ENCODE measurements around the gene DDX39B.

The DDX39B gene

DNA sequence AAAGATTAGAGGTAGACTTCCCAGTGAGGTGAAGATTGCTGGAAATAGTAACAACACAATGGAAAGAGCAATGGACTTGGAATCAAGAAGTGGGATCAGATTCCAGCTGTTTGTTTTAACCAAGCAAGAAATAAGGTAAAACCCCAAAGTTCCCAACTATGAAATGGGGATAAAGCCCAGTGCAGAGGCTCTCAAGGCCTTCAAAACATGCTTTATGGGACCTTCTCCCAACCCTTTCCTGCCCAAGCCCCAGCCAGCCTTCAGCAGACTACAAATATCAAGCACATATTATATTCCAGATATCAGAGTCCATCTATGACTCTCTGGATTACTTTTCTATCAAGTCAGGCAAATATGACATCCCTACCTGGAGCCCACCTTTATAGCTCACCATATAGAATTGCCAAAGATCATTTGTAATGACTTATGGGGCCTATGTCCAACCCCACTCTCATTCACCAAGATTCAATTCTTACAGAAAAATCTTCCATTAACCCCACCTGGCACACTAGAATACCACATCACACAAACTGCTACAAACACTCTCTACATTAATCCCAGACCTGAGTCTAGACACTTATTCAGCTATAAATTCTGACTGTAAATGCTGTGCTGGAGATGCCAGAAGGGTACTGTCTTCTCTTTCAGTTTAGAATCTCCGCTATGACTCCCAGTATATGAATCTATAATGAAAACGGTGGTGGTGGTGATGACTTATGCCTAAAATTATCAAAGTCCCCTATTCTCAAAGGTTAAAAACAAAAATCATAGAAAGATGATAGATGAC is 6.1 kb downstream of the DDX39B start:
- H3K36me3 ChIP-seq (ENCODE audit: control insufficient read depth, low read length), result peaks cover 98% of the 10 kb centered on the region
- no peak overlapping the region for H3K4me3 ChIP-seq (ENCODE audit: low read length)
- peaks cover 73% of the 10 kb centered on the region for H3K79me2 ChIP-seq (ENCODE audit: control insufficient read depth, low read length)
- no peaks in the 10 kb centered on the region for H3K9me3 ChIP-seq (ENCODE audit: control insufficient read depth, insufficient read depth, low read length)
- H3K4me1 ChIP-seq (ENCODE audit: control insufficient read depth, low read length), result peaks cover 28% of the 10 kb centered on the region
- peaks cover 41% of the 10 kb centered on the region for H3F3A ChIP-seq (ENCODE audit: control insufficient read depth, insufficient read depth)
- TF ChIP-seq, protein P1, sequence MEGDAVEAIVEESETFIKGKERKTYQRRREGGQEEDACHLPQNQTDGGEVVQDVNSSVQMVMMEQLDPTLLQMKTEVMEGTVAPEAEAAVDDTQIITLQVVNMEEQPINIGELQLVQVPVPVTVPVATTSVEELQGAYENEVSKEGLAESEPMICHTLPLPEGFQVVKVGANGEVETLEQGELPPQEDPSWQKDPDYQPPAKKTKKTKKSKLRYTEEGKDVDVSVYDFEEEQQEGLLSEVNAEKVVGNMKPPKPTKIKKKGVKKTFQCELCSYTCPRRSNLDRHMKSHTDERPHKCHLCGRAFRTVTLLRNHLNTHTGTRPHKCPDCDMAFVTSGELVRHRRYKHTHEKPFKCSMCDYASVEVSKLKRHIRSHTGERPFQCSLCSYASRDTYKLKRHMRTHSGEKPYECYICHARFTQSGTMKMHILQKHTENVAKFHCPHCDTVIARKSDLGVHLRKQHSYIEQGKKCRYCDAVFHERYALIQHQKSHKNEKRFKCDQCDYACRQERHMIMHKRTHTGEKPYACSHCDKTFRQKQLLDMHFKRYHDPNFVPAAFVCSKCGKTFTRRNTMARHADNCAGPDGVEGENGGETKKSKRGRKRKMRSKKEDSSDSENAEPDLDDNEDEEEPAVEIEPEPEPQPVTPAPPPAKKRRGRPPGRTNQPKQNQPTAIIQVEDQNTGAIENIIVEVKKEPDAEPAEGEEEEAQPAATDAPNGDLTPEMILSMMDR (IDR thresholded peaks at IDR 0.05; ENCODE audit: low read depth, low read length, poor library complexity, severe bottlenecking), result no peak
- no peak for TF ChIP-seq EZH2phosphoT487 (IDR thresholded peaks at IDR 0.05; ENCODE audit: borderline replicate concordance, low read length)
- peaks cover 56% of the 10 kb centered on the region for H4K20me1 ChIP-seq (ENCODE audit: control insufficient read depth, insufficient read depth, low read depth, low read length)
- no peak overlapping the region for H3K4me2 ChIP-seq (ENCODE audit: low read length)
- H3K27ac ChIP-seq (ENCODE audit: low read depth, low read length), result no peak overlapping the region
- no peaks in the 10 kb centered on the region for H3K9me2 ChIP-seq (replicated peaks; ENCODE audit: control insufficient read depth, low read length)
- no peaks in the 10 kb centered on the region for H3K27me3 ChIP-seq (ENCODE audit: control insufficient read depth, low read length)

DNA sequence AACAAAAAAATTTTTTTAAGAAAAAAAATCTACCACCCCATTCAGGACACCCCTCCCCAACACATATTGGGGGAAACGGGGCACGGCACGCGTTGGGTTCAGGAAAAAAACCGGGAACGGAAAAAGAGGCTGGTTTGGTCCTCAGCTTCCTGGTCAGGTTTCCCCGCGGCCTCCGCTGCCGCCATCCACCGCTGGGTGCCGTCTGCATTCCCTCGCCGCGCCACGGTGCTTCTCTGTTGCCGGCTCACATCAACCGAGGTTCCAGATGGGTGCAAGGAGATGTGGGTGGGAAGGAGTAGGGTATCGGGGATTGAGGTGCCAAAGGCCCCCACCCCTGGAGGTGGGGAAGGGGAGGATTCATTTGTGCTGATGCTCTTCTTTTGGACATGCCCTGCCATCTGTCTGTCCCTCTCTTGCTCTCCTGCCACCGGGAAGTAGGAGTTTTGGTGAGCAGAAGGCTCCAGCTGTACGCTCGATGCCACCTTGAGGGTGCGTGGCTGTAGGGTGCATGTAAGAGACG is 7.2 kb downstream of the DDX39B start:
- peaks cover 17% of the 10 kb centered on the region for H3K4me1 ChIP-seq (ENCODE audit: control insufficient read depth, low read length)
- peaks cover 47% of the 10 kb centered on the region for H3F3A ChIP-seq (ENCODE audit: control insufficient read depth, insufficient read depth)
- no peak for TF ChIP-seq EZH2phosphoT487 (IDR thresholded peaks at IDR 0.05; ENCODE audit: borderline replicate concordance, low read length)
- TF ChIP-seq, protein P1 (IDR thresholded peaks at IDR 0.05; ENCODE audit: low read depth, low read length, poor library complexity, severe bottlenecking), result no peak
- no peaks in the 10 kb centered on the region for H3K27me3 ChIP-seq (ENCODE audit: control insufficient read depth, low read length)
- H3K9me2 ChIP-seq (replicated peaks; ENCODE audit: control insufficient read depth, low read length), result no peaks in the 10 kb centered on the region
- H3K4me2 ChIP-seq (ENCODE audit: low read length), result no peak overlapping the region
- H3K27ac ChIP-seq (ENCODE audit: low read depth, low read length), result no peak overlapping the region
- H4K20me1 ChIP-seq (ENCODE audit: control insufficient read depth, insufficient read depth, low read depth, low read length), result peaks cover 47% of the 10 kb centered on the region
- H3K9me3 ChIP-seq (ENCODE audit: control insufficient read depth, insufficient read depth, low read length), result no peaks in the 10 kb centered on the region
- H3K36me3 ChIP-seq (ENCODE audit: control insufficient read depth, low read length), result peaks cover 98% of the 10 kb centered on the region
- H3K4me3 ChIP-seq (ENCODE audit: low read length), result no peak overlapping the region
- peaks cover 62% of the 10 kb centered on the region for H3K79me2 ChIP-seq (ENCODE audit: control insufficient read depth, low read length)

DNA sequence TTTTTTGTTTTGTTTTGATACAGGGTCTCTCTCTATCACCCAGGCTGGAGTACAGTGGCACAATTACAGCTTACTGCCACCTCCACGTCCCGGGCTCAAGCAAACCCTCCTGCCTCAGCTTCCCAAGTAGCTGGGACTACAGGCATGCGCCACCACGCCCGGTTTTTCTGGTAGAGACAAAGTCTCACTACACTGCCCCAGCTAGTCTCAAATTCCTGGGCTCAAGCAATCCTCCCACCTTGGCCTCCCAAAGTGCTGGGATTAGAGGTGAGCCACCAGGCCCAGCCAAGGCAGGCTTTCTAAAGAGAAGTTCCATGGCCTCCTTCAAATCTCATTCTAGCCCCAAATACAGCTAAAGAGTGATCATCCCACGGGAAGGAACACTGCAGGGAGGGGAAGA is 7.8 kb downstream of the DDX39B start:
- Histone ChIP-seq H3K4me3 (ENCODE audit: low read length) (no peak overlapping the region), H4K20me1 (ENCODE audit: control insufficient read depth, insufficient read depth, low read depth, low read length) (peaks cover 41% of the 10 kb centered on the region), H3K4me2 (ENCODE audit: low read length) (no peak overlapping the region), H3K9me2 (replicated peaks; ENCODE audit: control insufficient read depth, low read length) (no peaks in the 10 kb centered on the region), H3K4me1 (ENCODE audit: control insufficient read depth, low read length) (peaks cover 12% of the 10 kb centered on the region), H3K9me3 (ENCODE audit: control insufficient read depth, insufficient read depth, low read length) (no peaks in the 10 kb centered on the region), H3K27ac (ENCODE audit: low read depth, low read length) (no peak overlapping the region), H3K79me2 (ENCODE audit: control insufficient read depth, low read length) (peaks cover 56% of the 10 kb centered on the region), H3K36me3 (ENCODE audit: control insufficient read depth, low read length) (peaks cover 96% of the 10 kb centered on the region), H3F3A (ENCODE audit: control insufficient read depth, insufficient read depth) (peaks cover 47% of the 10 kb centered on the region), H3K27me3 (ENCODE audit: control insufficient read depth, low read length) (no peaks in the 10 kb centered on the region)
- no peak for TF ChIP-seq EZH2phosphoT487 (IDR thresholded peaks at IDR 0.05; ENCODE audit: borderline replicate concordance, low read length)
- TF ChIP-seq, protein P1 (IDR thresholded peaks at IDR 0.05; ENCODE audit: low read depth, low read length, poor library complexity, severe bottlenecking), result no peak

Measured in DOHH2 (cell line).